Astrocyte of the cerebellum (primary cell): ENCODE measurements around the gene STX8.

Source experiments
- DNase-seq: peaks from one replicate; pipeline ENCODE4 v3.0.0-alpha.2; 2011; ENCODE audit warnings: low read depth
- H3K4me3 ChIP-seq: 2 replicates; pipeline ENCODE4 v1.5.1; 2011; ENCODE audit warnings: mild to moderate bottlenecking, low read depth, low read length, moderate library complexity
- in situ Hi-C: cut with HindIII; loops from 2 replicates; pipeline ENCODE4 v1.10.0; 2017; ENCODE audit warnings: low sequenced_read_pairs
- TF ChIP-seq, protein P1 (sequence below): IDR thresholded peaks from 2 replicates; pipeline ENCODE4 v1.5.1; 2012; ENCODE audit warnings: low read length, low read depth, moderate library complexity, mild to moderate bottlenecking; ENCODE audit errors: missing control alignments

The STX8 gene

DNA sequence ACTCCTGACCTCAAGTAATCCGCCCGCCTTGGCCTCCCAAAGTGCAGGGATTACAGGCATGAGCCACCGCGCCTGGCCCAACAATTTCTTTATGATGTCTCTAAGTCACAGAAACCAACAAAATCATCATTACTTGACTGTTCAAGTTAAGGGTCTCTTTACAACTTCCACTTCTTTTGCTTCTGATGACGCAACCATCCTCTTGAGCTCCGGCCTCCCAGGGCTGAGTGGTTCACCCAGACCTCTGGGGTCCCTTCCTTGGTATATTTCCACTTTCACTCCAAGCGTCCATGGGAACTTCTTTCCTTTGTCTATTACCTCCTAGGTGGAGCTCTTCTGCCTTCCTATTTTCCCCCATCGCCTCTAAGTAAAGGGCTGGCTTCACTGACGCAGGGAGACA, 300.6 kb downstream of the STX8 start:
- in situ Hi-C loops, result no loop called here
- no peak for DNase-seq
- H3K4me3 ChIP-seq, result no peak overlapping the region
- TF ChIP-seq, protein P1, sequence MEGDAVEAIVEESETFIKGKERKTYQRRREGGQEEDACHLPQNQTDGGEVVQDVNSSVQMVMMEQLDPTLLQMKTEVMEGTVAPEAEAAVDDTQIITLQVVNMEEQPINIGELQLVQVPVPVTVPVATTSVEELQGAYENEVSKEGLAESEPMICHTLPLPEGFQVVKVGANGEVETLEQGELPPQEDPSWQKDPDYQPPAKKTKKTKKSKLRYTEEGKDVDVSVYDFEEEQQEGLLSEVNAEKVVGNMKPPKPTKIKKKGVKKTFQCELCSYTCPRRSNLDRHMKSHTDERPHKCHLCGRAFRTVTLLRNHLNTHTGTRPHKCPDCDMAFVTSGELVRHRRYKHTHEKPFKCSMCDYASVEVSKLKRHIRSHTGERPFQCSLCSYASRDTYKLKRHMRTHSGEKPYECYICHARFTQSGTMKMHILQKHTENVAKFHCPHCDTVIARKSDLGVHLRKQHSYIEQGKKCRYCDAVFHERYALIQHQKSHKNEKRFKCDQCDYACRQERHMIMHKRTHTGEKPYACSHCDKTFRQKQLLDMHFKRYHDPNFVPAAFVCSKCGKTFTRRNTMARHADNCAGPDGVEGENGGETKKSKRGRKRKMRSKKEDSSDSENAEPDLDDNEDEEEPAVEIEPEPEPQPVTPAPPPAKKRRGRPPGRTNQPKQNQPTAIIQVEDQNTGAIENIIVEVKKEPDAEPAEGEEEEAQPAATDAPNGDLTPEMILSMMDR, result no peak

DNA sequence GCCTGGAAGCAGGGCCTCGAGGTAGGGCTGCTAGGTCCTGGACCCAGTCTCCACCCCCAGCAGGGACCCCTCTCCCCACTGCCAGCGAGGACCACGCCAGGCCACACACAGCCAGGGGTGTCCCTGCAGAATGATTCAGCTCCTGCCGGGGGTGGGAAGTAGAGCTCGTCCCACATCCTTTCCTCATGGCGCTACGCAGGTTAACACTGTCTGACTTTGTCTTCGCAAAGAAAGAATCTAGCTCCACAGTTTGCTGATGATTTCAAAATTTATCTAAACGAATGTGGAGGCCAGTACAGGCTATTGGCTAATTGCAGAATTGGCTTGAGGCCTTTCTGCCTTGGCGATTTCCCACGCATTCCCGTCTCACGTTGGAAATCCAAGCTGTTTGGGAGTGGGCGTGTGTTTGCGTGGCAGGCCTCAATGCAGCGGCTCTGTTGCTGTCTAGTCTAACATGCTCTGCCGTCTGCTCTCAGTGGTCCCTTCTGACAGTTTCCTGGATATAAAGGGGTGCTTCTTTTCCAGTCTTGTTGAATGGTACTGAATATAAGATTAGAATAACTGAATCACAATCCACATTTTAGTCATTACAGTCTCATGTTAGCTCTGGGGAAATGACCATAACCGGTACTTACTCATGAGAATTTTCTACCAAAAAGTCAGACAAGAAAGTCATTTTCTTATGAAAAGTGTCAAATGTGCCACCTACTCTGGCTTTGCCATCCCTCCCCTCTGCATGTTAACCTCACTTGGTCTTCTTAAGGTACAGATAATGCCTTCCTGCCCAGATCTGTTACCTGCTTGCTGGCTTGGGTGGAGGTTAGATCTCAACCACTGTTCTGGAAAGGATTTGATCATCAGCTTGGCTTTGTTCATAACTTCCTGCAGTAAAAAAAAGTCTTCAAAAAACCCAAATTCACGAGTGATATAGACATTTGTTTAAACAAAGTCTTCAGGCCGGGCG, 301.9 kb downstream of the STX8 start:
- in situ Hi-C loops, result no loop called here
- DNase-seq, result no peak
- TF ChIP-seq, protein P1, result no peak
- no peak overlapping the region for H3K4me3 ChIP-seq

DNA sequence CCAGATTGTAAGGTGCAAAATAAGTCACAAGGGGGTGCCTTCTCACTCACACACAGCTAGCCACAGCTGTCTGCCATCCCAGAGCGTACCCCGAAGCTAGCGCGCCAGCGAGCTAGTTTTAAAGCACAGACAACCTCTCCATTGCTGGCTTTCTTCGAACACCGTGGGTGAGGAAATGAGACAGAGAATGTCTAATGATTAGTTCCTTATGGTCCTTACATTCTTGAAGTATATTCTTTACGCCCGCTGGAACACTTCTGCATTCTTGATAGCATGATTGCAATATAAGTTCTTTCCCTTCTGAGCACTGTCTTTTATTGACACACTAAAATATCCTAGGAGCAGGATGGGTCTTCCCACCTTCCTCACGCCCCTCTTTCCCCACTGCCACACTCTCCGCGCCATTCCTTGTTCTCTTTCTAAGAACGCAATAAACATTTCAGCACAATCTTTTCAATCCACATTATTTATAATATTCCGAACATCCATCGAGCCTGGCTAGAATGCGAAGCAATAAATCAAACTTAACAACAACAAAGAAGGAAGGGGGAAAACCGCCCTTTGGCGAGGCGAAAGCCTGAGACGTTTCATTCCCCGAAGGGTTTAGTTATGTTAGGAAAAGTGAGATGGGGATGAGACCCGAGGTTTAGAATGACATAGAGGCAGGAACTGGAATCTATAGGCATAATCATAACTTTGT, 303.0 kb downstream of the STX8 start:
- no peak for DNase-seq
- in situ Hi-C loops, result no loop called here
- no peak overlapping the region for H3K4me3 ChIP-seq
- TF ChIP-seq, protein P1, result no peak

DNA sequence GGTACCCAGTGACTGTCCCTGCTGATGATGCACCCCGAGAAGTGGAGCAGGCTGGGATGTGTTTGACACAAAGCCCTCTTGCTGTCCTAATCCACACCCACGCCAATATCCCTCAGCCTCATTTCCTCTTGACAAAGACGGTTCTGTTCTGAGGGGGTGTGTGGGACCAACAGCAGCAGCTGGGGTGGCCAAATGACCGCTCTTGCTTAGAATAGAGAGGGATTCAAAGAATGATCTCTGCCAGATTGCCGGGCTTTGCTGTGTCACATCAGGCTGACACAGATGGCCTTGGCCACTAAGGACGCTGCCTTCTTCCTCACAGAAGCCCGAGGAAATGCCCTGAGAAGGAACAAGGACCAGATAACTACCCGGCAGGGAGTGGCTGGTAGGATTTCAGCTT, 303.6 kb downstream of the STX8 start:
- in situ Hi-C loops, result no loop called here
- TF ChIP-seq, protein P1, result no peak
- no peak for DNase-seq
- no peak overlapping the region for H3K4me3 ChIP-seq

DNA sequence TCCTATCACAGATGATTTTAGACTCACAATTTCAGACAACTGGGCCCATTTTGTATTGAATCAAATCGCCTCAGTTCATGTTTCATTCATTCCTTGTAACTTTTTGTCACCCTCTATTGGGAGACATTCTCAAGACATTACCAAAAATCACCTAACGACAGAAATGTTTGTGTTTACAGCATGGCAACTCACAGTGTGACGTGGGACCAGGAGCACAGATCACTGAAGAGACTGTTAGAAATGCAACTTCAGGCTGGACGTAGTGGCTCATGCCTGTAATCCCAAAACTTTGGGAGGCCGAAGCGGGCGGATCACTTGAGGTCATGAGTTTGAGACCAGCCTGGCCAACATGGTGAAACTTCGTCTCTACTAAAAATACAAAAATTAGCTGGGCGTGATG, 304.7 kb downstream of the STX8 start:
- in situ Hi-C loops, result no loop called here
- no peak overlapping the region for H3K4me3 ChIP-seq
- TF ChIP-seq, protein P1, result no peak
- DNase-seq, result no peak

DNA sequence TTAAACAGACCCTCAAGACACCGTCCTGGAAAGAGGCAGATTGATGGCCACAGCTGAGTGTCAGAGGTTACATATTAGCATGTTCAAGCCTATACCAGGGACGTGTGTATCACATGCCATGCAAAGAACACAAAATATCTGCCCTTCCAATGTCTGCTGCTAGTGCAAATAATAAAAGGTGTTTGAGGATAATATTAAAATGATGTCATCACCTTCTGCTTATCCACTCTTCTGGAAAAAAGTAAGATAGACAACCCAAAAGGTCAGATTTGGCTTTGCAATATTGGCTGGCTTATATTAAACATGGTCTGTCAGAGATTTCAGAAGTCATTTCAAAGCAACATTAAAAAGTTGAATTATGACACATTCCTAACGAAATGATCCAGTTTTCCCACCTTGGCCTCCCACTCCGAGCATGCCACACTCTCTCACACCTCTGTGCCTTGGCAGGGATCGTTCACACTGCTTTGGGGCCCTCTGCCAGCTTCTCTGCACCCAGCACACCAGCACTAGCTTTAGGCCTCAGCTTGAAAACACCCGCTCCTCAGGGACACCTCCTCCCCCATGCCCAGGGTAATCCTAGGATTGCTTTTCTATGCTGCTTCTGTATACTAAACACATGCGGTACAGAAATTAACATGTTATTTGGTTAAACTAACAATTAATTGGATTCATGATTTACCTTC, 306.1 kb downstream of the STX8 start:
- H3K4me3 ChIP-seq, result no peak overlapping the region
- in situ Hi-C loops, result no loop called here
- DNase-seq, result no peak
- TF ChIP-seq, protein P1, result no peak
